Type B pancreatic cell (in vitro differentiated cells): ENCODE data around the gene BPIFB2. TPM values are rescaled to one million over a fixed set of nuclear protein-coding genes. Genes with fewer than 3 reads are reported as not detected.

ENCODE experiments used
- DNase-seq: peaks from one replicate; pipeline ENCODE4 v3.0.0; 2021; ENCODE audit warnings: mixed read lengths; ENCODE audit not compliant: unreplicated experiment; ENCODE audit errors: extremely low spot score
- H3K27ac Mint-ChIP-seq: 2 replicates; pipeline ENCODE4 v1.8.0; 2021; ENCODE audit warnings: mild to moderate bottlenecking, mixed read lengths
- H3K27me3 Mint-ChIP-seq: 2 replicates; pipeline ENCODE4 v1.8.0; 2021; ENCODE audit warnings: mixed read lengths
- H3K36me3 Mint-ChIP-seq: 2 replicates; pipeline ENCODE4 v1.8.0; 2021; ENCODE audit warnings: mixed read lengths
- H3K4me1 Mint-ChIP-seq: one replicate; pipeline ENCODE4 v1.8.0; 2021; ENCODE audit warnings: mixed read lengths; ENCODE audit not compliant: unreplicated experiment
- H3K4me3 Mint-ChIP-seq: 2 replicates; pipeline ENCODE4 v1.8.0; 2021; ENCODE audit warnings: mild to moderate bottlenecking, mixed read lengths
- H3K9me3 Mint-ChIP-seq: 2 replicates; pipeline ENCODE4 v1.8.0; 2021; ENCODE audit warnings: mixed read lengths
- total RNA-seq: library from RNA; stranded (reverse); gene quantifications from 2 replicates; pipeline ENCODE4 v1.2.1, GENCODE V29; 2021; ENCODE audit warnings: low replicate concordance
- TF ChIP-seq, protein P1 (sequence below): fragments of 200-600 bp; sonication (generic); conservative IDR thresholded peaks from 2 replicates; pipeline ENCODE4 v1.5.0; 2021; ENCODE audit warnings: antibody characterized with exemption, mild to moderate bottlenecking

Gene BPIFB2
- total RNA-seq, 1 donor from 2014 or later: 0.22 TPM

GRCh38 chr20:33032555-33032954 lies 25.1 kb downstream of the BPIFB2 start:
- no peak for DNase-seq
- H3K36me3 Mint-ChIP-seq: no peaks in the 10 kb centered on the region
- no peak overlapping the region for H3K27ac Mint-ChIP-seq
- H3K4me3 Mint-ChIP-seq: no peak overlapping the region
- TF ChIP-seq, protein P1, sequence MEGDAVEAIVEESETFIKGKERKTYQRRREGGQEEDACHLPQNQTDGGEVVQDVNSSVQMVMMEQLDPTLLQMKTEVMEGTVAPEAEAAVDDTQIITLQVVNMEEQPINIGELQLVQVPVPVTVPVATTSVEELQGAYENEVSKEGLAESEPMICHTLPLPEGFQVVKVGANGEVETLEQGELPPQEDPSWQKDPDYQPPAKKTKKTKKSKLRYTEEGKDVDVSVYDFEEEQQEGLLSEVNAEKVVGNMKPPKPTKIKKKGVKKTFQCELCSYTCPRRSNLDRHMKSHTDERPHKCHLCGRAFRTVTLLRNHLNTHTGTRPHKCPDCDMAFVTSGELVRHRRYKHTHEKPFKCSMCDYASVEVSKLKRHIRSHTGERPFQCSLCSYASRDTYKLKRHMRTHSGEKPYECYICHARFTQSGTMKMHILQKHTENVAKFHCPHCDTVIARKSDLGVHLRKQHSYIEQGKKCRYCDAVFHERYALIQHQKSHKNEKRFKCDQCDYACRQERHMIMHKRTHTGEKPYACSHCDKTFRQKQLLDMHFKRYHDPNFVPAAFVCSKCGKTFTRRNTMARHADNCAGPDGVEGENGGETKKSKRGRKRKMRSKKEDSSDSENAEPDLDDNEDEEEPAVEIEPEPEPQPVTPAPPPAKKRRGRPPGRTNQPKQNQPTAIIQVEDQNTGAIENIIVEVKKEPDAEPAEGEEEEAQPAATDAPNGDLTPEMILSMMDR: no peak
- H3K9me3 Mint-ChIP-seq: peaks cover 4% of the 10 kb centered on the region
- no peaks in the 10 kb centered on the region for H3K4me1 Mint-ChIP-seq
- peaks cover 25% of the 10 kb centered on the region for H3K27me3 Mint-ChIP-seq

- H3K27ac Mint-ChIP-seq: no peak overlapping the region
- H3K36me3 Mint-ChIP-seq: no peaks in the 10 kb centered on the region
- H3K4me1 Mint-ChIP-seq: no peaks in the 10 kb centered on the region
- H3K27me3 Mint-ChIP-seq: peaks cover 33% of the 10 kb centered on the region
- TF ChIP-seq, protein P1: no peak
- peaks cover 4% of the 10 kb centered on the region for H3K9me3 Mint-ChIP-seq
- H3K4me3 Mint-ChIP-seq: no peak overlapping the region
- no peak for DNase-seq
Observed at GRCh38 chr20:33033381-33033780, 25.9 kb downstream of the BPIFB2 start.

DNA sequence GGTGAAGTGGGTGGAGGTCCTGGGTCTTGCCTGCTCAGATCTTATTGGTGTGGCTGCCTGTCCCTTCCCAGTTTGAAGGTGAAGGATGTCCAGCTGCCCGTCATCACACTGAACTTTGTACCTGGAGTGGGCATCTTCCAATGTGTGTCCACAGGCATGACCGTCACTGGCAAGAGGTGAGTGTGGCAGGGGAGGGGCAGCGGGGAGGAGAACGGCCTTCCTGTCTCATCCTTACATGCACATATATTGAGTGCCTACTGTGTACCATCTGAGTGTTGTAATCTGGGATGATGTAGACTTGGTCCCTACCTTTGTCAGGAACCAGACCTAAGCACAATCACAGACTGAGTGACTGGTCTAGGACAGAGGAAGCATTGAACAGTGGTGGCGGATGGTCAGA lies 26.6 kb downstream of the BPIFB2 start:
- DNase-seq: no peak
- Mint-ChIP-seq H3K4me3 (no peak overlapping the region), H3K27ac (no peak overlapping the region), H3K9me3 (peaks cover 4% of the 10 kb centered on the region), H3K36me3 (no peaks in the 10 kb centered on the region), H3K4me1 (no peaks in the 10 kb centered on the region), H3K27me3 (peaks cover 40% of the 10 kb centered on the region)
- TF ChIP-seq, protein P1: no peak

- Mint-ChIP-seq H3K27ac (no peak overlapping the region), H3K9me3 (peaks cover 4% of the 10 kb centered on the region), H3K4me3 (no peak overlapping the region), H3K4me1 (no peaks in the 10 kb centered on the region), H3K27me3 (peaks cover 47% of the 10 kb centered on the region), H3K36me3 (no peaks in the 10 kb centered on the region)
- no peak for DNase-seq
- TF ChIP-seq, protein P1: no peak
Observed at GRCh38 chr20:33034901-33035492, 27.5 kb downstream of the BPIFB2 start.

GRCh38 chr20:33037456-33037855 lies 30.0 kb downstream of the BPIFB2 start:
- TF ChIP-seq, protein P1: no peak
- Mint-ChIP-seq H3K27ac (no peak overlapping the region), H3K4me3 (no peak overlapping the region), H3K9me3 (peaks cover 4% of the 10 kb centered on the region), H3K27me3 (peaks cover 52% of the 10 kb centered on the region), H3K4me1 (no peaks in the 10 kb centered on the region), H3K36me3 (no peaks in the 10 kb centered on the region)
- DNase-seq: no peak

DNA sequence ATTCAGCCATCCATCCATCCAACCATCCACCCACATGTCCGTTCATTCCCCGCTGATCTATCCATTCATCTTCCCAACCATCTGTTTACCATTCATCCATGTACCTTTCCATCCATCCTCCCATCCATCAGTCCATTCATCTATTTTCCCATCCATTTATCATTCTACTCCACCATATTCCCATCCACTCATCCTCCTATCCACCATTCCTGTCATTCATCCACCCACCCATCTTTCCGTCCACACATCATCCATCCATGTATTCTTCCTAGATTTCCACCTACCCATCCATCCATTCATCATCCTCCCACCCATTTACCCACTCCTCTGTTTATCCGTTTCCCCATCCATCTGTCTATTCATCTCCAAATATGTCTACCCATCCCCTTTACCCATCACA lies 30.7 kb downstream of the BPIFB2 start:
- DNase-seq: no peak
- Mint-ChIP-seq H3K36me3 (no peaks in the 10 kb centered on the region), H3K27me3 (peaks cover 46% of the 10 kb centered on the region), H3K9me3 (peaks cover 2% of the 10 kb centered on the region), H3K4me3 (no peak overlapping the region), H3K27ac (no peak overlapping the region), H3K4me1 (no peaks in the 10 kb centered on the region)
- TF ChIP-seq, protein P1: no peak
